Measurements from ENCODE around the gene RPL29.

Gene RPL29

GRCh38 chr3:52029535-52029934, 33.8 kb upstream of the RPL29 start:
- Histone ChIP-seq H4K20me1 (ENCODE audit: low read depth, low read length) (no peaks in the 10 kb centered on the region), H2AFZ (ENCODE audit: low read depth, low read length, severe bottlenecking) (no peak overlapping the region), H3K9me2 (replicated peaks; ENCODE audit: insufficient read depth, low read length) (no peaks in the 10 kb centered on the region), H3K79me2 (ENCODE audit: insufficient read depth, low read length) (no peaks in the 10 kb centered on the region), H3K36me3 (ENCODE audit: low read length) (no peaks in the 10 kb centered on the region), H3K27ac (ENCODE audit: low read depth, low read length) (no peak overlapping the region), H3K27me3 (ENCODE audit: low read length) (no peaks in the 10 kb centered on the region), H3K4me2 (ENCODE audit: low read depth, low read length, poor library complexity, severe bottlenecking) (no peak overlapping the region), H3K4me3 (ENCODE audit: insufficient read depth, low read length, poor library complexity, severe bottlenecking) (no peak overlapping the region), H3F3A (ENCODE audit: insufficient read depth) (no peaks in the 10 kb centered on the region), H3K9me3 (ENCODE audit: insufficient read depth, low read length) (no peaks in the 10 kb centered on the region), H3K9ac (ENCODE audit: low read length) (no peak overlapping the region)
- no peak for TF ChIP-seq CTCF (IDR thresholded peaks at IDR 0.05; ENCODE audit: insufficient read depth, low read length, poor library complexity, severe bottlenecking)
- no peak for TF ChIP-seq EZH2phosphoT487 (conservative IDR thresholded peaks at IDR 0.05; ENCODE audit: low read length)

- Histone ChIP-seq H3K27ac (ENCODE audit: low read depth, low read length) (no peak overlapping the region), H3K4me2 (ENCODE audit: low read depth, low read length, poor library complexity, severe bottlenecking) (no peak overlapping the region), H3K9ac (ENCODE audit: low read length) (no peak overlapping the region)
These were observed 33.4 kb upstream of the RPL29 start for GRCh38 chr3:52029053-52029452.

GRCh38 chr3:52028572-52028971, 32.9 kb upstream of the RPL29 start:
- TF ChIP-seq EZH2phosphoT487 (conservative IDR thresholded peaks at IDR 0.05; ENCODE audit: low read length) (no peak), CTCF (IDR thresholded peaks at IDR 0.05; ENCODE audit: insufficient read depth, low read length, poor library complexity, severe bottlenecking) (no peak)
- no peak overlapping the region for H3K4me2 ChIP-seq (ENCODE audit: low read depth, low read length, poor library complexity, severe bottlenecking)
- H3K36me3 ChIP-seq (ENCODE audit: low read length), result no peaks in the 10 kb centered on the region
- H2AFZ ChIP-seq (ENCODE audit: low read depth, low read length, severe bottlenecking), result no peak overlapping the region
- no peak overlapping the region for H3K27ac ChIP-seq (ENCODE audit: low read depth, low read length)
- H3K9ac ChIP-seq (ENCODE audit: low read length), result no peak overlapping the region
- no peaks in the 10 kb centered on the region for H4K20me1 ChIP-seq (ENCODE audit: low read depth, low read length)
- H3K9me3 ChIP-seq (ENCODE audit: insufficient read depth, low read length), result no peaks in the 10 kb centered on the region
- H3K27me3 ChIP-seq (ENCODE audit: low read length), result no peaks in the 10 kb centered on the region
- H3K9me2 ChIP-seq (replicated peaks; ENCODE audit: insufficient read depth, low read length), result no peaks in the 10 kb centered on the region
- no peaks in the 10 kb centered on the region for H3F3A ChIP-seq (ENCODE audit: insufficient read depth)
- no peak overlapping the region for H3K4me3 ChIP-seq (ENCODE audit: insufficient read depth, low read length, poor library complexity, severe bottlenecking)
- no peaks in the 10 kb centered on the region for H3K79me2 ChIP-seq (ENCODE audit: insufficient read depth, low read length)

More at GRCh38 chr3:52029053-52029452, 33.4 kb upstream of the RPL29 start:
- TF ChIP-seq EZH2phosphoT487 (conservative IDR thresholded peaks at IDR 0.05; ENCODE audit: low read length) (no peak), CTCF (IDR thresholded peaks at IDR 0.05; ENCODE audit: insufficient read depth, low read length, poor library complexity, severe bottlenecking) (no peak)
- no peaks in the 10 kb centered on the region for H3K27me3 ChIP-seq (ENCODE audit: low read length)
- no peaks in the 10 kb centered on the region for H3F3A ChIP-seq (ENCODE audit: insufficient read depth)
- no peaks in the 10 kb centered on the region for H3K79me2 ChIP-seq (ENCODE audit: insufficient read depth, low read length)
- no peaks in the 10 kb centered on the region for H4K20me1 ChIP-seq (ENCODE audit: low read depth, low read length)
- no peak overlapping the region for H2AFZ ChIP-seq (ENCODE audit: low read depth, low read length, severe bottlenecking)
- no peak overlapping the region for H3K4me3 ChIP-seq (ENCODE audit: insufficient read depth, low read length, poor library complexity, severe bottlenecking)
- no peaks in the 10 kb centered on the region for H3K9me2 ChIP-seq (replicated peaks; ENCODE audit: insufficient read depth, low read length)
- no peaks in the 10 kb centered on the region for H3K36me3 ChIP-seq (ENCODE audit: low read length)
- H3K9me3 ChIP-seq (ENCODE audit: insufficient read depth, low read length), result no peaks in the 10 kb centered on the region

Data from SU-DHL-6 (cell line).